Measurements from ENCODE around the gene SCCPDH. TPM values are rescaled to one million over a fixed set of nuclear protein-coding genes. Genes with fewer than 3 reads are reported as not detected.

The SCCPDH gene
- total RNA-seq, 1 donor = 65.2 TPM

- no peak for TF ChIP-seq CTCF (IDR thresholded peaks at IDR 0.05; ENCODE audit: insufficient read depth, low read depth, low read length)
- H3K4me3 ChIP-seq (ENCODE audit: low read depth, low read length) = no peak overlapping the region
- DNase-seq (ENCODE audit: low read depth) = no peak
Measured at GRCh38 chr1:246768403-246769020, 44.3 kb downstream of the SCCPDH start.

GRCh38 chr1:246769306-246769705 is 45.1 kb downstream of the SCCPDH start:
- no peak overlapping the region for H3K4me3 ChIP-seq (ENCODE audit: low read depth, low read length)
- no peak for TF ChIP-seq CTCF (IDR thresholded peaks at IDR 0.05; ENCODE audit: insufficient read depth, low read depth, low read length)

GRCh38 chr1:246771366-246771765 is 47.2 kb downstream of the SCCPDH start:
- TF ChIP-seq CTCF (IDR thresholded peaks at IDR 0.05; ENCODE audit: insufficient read depth, low read depth, low read length) = no peak
- H3K4me3 ChIP-seq (ENCODE audit: low read depth, low read length) = no peak overlapping the region
- DNase-seq (ENCODE audit: low read depth) = no peak

More at GRCh38 chr1:246769306-246769705, 45.1 kb downstream of the SCCPDH start:
- peak; percentile 92 for DNase-seq (ENCODE audit: low read depth)

GRCh38 chr1:246772686-246773085 is 48.5 kb downstream of the SCCPDH start:
- no peak for DNase-seq (ENCODE audit: low read depth)
- no peak for TF ChIP-seq CTCF (IDR thresholded peaks at IDR 0.05; ENCODE audit: insufficient read depth, low read depth, low read length)
- no peak overlapping the region for H3K4me3 ChIP-seq (ENCODE audit: low read depth, low read length)

- no peak overlapping the region for H3K4me3 ChIP-seq (ENCODE audit: low read depth, low read length)
- DNase-seq (ENCODE audit: low read depth) = no peak
- TF ChIP-seq CTCF (IDR thresholded peaks at IDR 0.05; ENCODE audit: insufficient read depth, low read depth, low read length) = no peak
Measured at GRCh38 chr1:246773213-246773641, 49.0 kb downstream of the SCCPDH start.

GRCh38 chr1:246775531-246776385 is 51.5 kb downstream of the SCCPDH start:
- TF ChIP-seq CTCF (IDR thresholded peaks at IDR 0.05; ENCODE audit: insufficient read depth, low read depth, low read length) = no peak
- H3K4me3 ChIP-seq (ENCODE audit: low read depth, low read length) = no peak overlapping the region
- DNase-seq (ENCODE audit: low read depth) = no peak
